Measurements from ENCODE around the gene SERPINE2. TPM values are rescaled to one million over a fixed set of nuclear protein-coding genes. Genes with fewer than 3 reads are reported as not detected.

The SERPINE2 gene
- total and polyA plus RNA-seq, 4 donors, result 4.2 to 61.4 (median 11.7) TPM

GRCh38 chr2:223934870-223935269 is 104.2 kb downstream of the SERPINE2 start:
- TF ChIP-seq CTCF (IDR thresholded peaks at IDR 0.05; ENCODE audit: control extremely low read depth, extremely low read depth), result no peak
- Histone ChIP-seq H3K27ac (ENCODE audit: low read depth in 1 of 2, low read length in 1 of 2) (no peak overlapping the region), H3K4me1 (ENCODE audit: control insufficient read depth in 5 of 5, insufficient read depth in 5 of 5, low read length in 5 of 5) (peaks cover 8 to 54% (median 23%) of the 10 kb centered on the region in 5 donors), H3K4me3 (no peak overlapping the region), H3K27me3 (ENCODE audit: control insufficient read depth in 3 of 3, insufficient read depth in 3 of 3, low read length in 2 of 3) (no peaks in the 10 kb centered on the region), H3K9me3 (ENCODE audit: control insufficient read depth in 4 of 4, insufficient read depth in 3 of 4, low read length in 3 of 4) (no peaks in the 10 kb centered on the region), H3K36me3 (ENCODE audit: control insufficient read depth in 4 of 4, insufficient read depth in 4 of 4, low read length in 4 of 4) (peaks cover 0 to 1% (median 0%) of the 10 kb centered on the region in 4 donors), H3K9ac (ENCODE audit: insufficient read depth in 1 of 2, low read length in 2 of 2) (no peak overlapping the region)
- 74 to 81% methylated on average over 6 of the region's 6 CpGs for WGBS, 2 donors
- no peak for DNase-seq
- ATAC-seq (ENCODE audit: insufficient read depth, low FRiP score), result no peak

- H3K4me1 ChIP-seq (ENCODE audit: control insufficient read depth in 5 of 5, insufficient read depth in 5 of 5, low read length in 5 of 5), result peaks cover 8 to 61% (median 23%) of the 10 kb centered on the region in 5 donors
- no peak for TF ChIP-seq CTCF (IDR thresholded peaks at IDR 0.05; ENCODE audit: control extremely low read depth, extremely low read depth)
- H3K9ac ChIP-seq (ENCODE audit: insufficient read depth in 1 of 2, low read length in 2 of 2), result peak overlapping the region in 1 of 2 donors; percentile 23
- no peaks in the 10 kb centered on the region for H3K9me3 ChIP-seq (ENCODE audit: control insufficient read depth in 4 of 4, insufficient read depth in 3 of 4, low read length in 3 of 4)
- ATAC-seq (ENCODE audit: insufficient read depth, low FRiP score), result no peak
- H3K27ac ChIP-seq (ENCODE audit: low read depth in 1 of 2, low read length in 1 of 2), result no peak overlapping the region
- H3K27me3 ChIP-seq (ENCODE audit: control insufficient read depth in 3 of 3, insufficient read depth in 3 of 3, low read length in 2 of 3), result no peaks in the 10 kb centered on the region
- peaks cover 0 to 1% (median 0%) of the 10 kb centered on the region in 4 donors for H3K36me3 ChIP-seq (ENCODE audit: control insufficient read depth in 4 of 4, insufficient read depth in 4 of 4, low read length in 4 of 4)
- H3K4me3 ChIP-seq, result no peak overlapping the region
- DNase-seq, result peak in 2 of 3 donors; percentile 60 to 66
- 56 to 61% methylated on average over 6 of the region's 6 CpGs for WGBS, 2 donors
Measured at GRCh38 chr2:223932816-223933800, 106.0 kb downstream of the SERPINE2 start.

- peak overlapping the region in 1 of 2 donors; percentile 16 for H3K9ac ChIP-seq (ENCODE audit: insufficient read depth in 1 of 2, low read length in 2 of 2)
- H3K4me1 ChIP-seq (ENCODE audit: control insufficient read depth in 5 of 5, insufficient read depth in 5 of 5, low read length in 5 of 5), result peaks cover 8 to 47% (median 21%) of the 10 kb centered on the region in 5 donors
- H3K36me3 ChIP-seq (ENCODE audit: control insufficient read depth in 4 of 4, insufficient read depth in 4 of 4, low read length in 4 of 4), result peaks cover 0 to 17% (median 3%) of the 10 kb centered on the region in 4 donors
Measured at GRCh38 chr2:223930103-223930976, 108.7 kb downstream of the SERPINE2 start.

More at GRCh38 chr2:223930103-223930976, 108.7 kb downstream of the SERPINE2 start:
- 69% methylated on average over 23 of the region's 23 CpGs for WGBS, 2 donors
- no peak for TF ChIP-seq CTCF (IDR thresholded peaks at IDR 0.05; ENCODE audit: control extremely low read depth, extremely low read depth)
- Histone ChIP-seq H3K27ac (ENCODE audit: low read depth in 1 of 2, low read length in 1 of 2) (peak overlapping the region; percentile 0 to 76), H3K27me3 (ENCODE audit: control insufficient read depth in 3 of 3, insufficient read depth in 3 of 3, low read length in 2 of 3) (no peaks in the 10 kb centered on the region), H3K4me3 (no peak overlapping the region), H3K9me3 (ENCODE audit: control insufficient read depth in 4 of 4, insufficient read depth in 3 of 4, low read length in 3 of 4) (peaks cover 0 to 5% (median 3%) of the 10 kb centered on the region in 4 donors)
- ATAC-seq (ENCODE audit: insufficient read depth, low FRiP score) (no peak), DNase-seq (peak; percentile 78 to 91 (median 89))

Data from lung (tissue), 12 donors.